ENCODE data around the gene ZFPM1. TPM values are rescaled to one million over a fixed set of nuclear protein-coding genes. Genes with fewer than 3 reads are reported as not detected.
A peak's percentile ranks its signal among the peaks of the same experiment; 100 is the strongest.

The ZFPM1 gene
- total and polyA plus RNA-seq, 2 of the 8 experiments (the other 6 are each of a cell fraction or from before 2014, with no cell fraction given), result 0.74 to 4.8 TPM

DNA sequence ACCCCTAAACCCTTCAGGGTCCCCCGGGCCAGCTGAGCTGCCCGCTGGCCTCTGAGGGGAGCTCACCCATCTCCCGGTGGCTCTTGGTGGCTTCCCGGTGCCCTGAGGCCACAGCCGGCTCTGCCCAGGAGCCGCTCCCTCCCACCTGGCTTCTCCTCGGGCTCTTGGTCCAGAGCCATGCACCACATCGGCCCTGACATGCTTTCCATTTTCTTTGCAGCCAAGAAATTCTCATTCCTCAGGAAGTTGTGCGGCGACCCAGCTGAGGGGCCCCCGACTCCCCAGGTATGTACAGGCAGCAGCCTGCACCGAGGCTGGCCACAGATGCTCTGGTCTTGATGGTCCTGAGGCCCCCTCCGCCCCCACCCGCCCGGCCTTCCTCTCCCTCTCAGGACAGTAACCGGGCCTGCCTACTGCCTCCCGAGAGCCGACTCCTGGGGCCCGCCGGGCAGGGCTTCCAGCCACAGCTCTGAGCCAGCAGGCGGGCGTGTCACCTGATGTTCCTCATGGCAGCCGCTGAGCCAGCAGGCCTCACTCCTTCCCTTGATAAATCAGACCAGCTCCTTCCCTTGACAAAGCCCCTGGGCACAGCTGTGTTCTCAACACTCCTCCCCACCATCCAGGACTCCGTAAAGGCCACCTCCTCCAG, 28.4 kb upstream of the ZFPM1 start:
- Histone ChIP-seq H4K5ac (ENCODE audit: insufficient read length, low read depth, low read length) (no peak overlapping the region), H3K14ac (ENCODE audit: insufficient read length) (no peak overlapping the region), H2BK15ac (ENCODE audit: low read length) (no peak overlapping the region), H3K79me2 (ENCODE audit: control insufficient read depth in 1 of 2, insufficient read depth in 2 of 2, low read length in 2 of 2) (no peaks in the 10 kb centered on the region), H3K4me3 (ENCODE audit: extremely low read depth in 1 of 4, insufficient read depth in 2 of 4, low read depth in 3 of 4, low read length in 4 of 4) (no peak overlapping the region), H3K4me1 (replicated peaks in 1 of 4; ENCODE audit: control insufficient read depth in 3 of 4, insufficient read depth in 4 of 4, low read length in 3 of 4) (peaks cover 0 to under 1% (median under 1%) of the 10 kb centered on the region in 4 experiments; a peak in 1 of 7 replicates), H4K20me1 (replicated peaks in 1 of 2; ENCODE audit: control insufficient read depth in 1 of 2, insufficient read depth in 2 of 2, low read length in 2 of 2) (peaks cover 0 to 10% of the 10 kb centered on the region in 2 experiments), H2BK20ac (ENCODE audit: low read length) (no peak overlapping the region), H2BK120ac (replicated peaks; ENCODE audit: low read depth, low read length) (no peak overlapping the region), H2AK5ac (ENCODE audit: low read depth, low read length) (no peak overlapping the region), H3K79me1 (ENCODE audit: low read depth, low read length) (no peaks in the 10 kb centered on the region), H4K8ac (ENCODE audit: extremely low read depth, insufficient read depth, low read length) (peak overlapping the region; percentile 19; the same call in 1 of the 2 replicates), H3K27ac (ENCODE audit: low read depth, low read length) (no peak overlapping the region), H4K91ac (replicated peaks; ENCODE audit: insufficient read length, low read length) (no peak overlapping the region), H3K4me2 (ENCODE audit: insufficient read depth in 1 of 2, low read depth in 2 of 2, low read length in 2 of 2) (no peak overlapping the region), H3K56ac (replicated peaks; ENCODE audit: insufficient read length, low read depth, low read length) (no peak overlapping the region), H2AFZ (ENCODE audit: low read length) (no peak overlapping the region), H3K23ac (ENCODE audit: insufficient read length) (no peak overlapping the region), H3K4ac (replicated peaks; ENCODE audit: insufficient read length, low read depth, low read length) (no peak overlapping the region), H3K18ac (ENCODE audit: extremely low read depth, low read length) (no peak overlapping the region), H3K27me3 (replicated peaks in 1 of 4; ENCODE audit: control insufficient read depth in 3 of 4, extremely low read depth in 1 of 4, insufficient read depth in 3 of 4, low read length in 3 of 4) (peaks cover 0 to 4% (median 1%) of the 10 kb centered on the region in 4 experiments; a peak in 4 of 7 replicates), H2BK12ac (ENCODE audit: low read depth, low read length) (no peak overlapping the region), H2BK5ac (ENCODE audit: low read depth, low read length) (no peak overlapping the region), H3K36me3 (ENCODE audit: control insufficient read depth in 2 of 4, insufficient read depth in 4 of 4, low read length in 3 of 4) (no peaks in the 10 kb centered on the region), H3K9ac (replicated peaks in 1 of 4; ENCODE audit: extremely low read depth in 1 of 4, low read depth in 3 of 4, low read length in 3 of 4) (no peak overlapping the region), H3K23me2 (ENCODE audit: low read depth, low read length) (peaks cover 14% of the 10 kb centered on the region; the same call in 1 of the 2 replicates), H3K9me3 (ENCODE audit: insufficient read depth in 2 of 2, low read depth in 1 of 2, low read length in 1 of 2) (no peaks in the 10 kb centered on the region)
- DNase-seq (ENCODE audit: low read depth in 1 of 2, low spot score in 2 of 2) (no peak), FAIRE-seq (no peak)
- WGBS, 2 experiments (ENCODE audit: extremely low coverage in 1 of 2, insufficient coverage in 1 of 2, insufficient read length in 1 of 2, insufficient replicate concordance in 2 of 2, low coverage in 1 of 2, low lambda C conversion rate in 2 of 2, missing lambda C conversion rate in 1 of 2), result 74% methylated on average over 15 of the region's 24 CpGs; no CpG with 5 or more reads in 1 of the 2 experiments
- TF ChIP-seq BRCA1 (IDR thresholded peaks at IDR 0.05; ENCODE audit: low read depth, low read length) (no peak), RNF2 (IDR thresholded peaks at IDR 0.05; ENCODE audit: borderline replicate concordance, low read depth, low read length, missing control alignments, poor library complexity, severe bottlenecking) (no peak), KDM5A (IDR thresholded peaks at IDR 0.05; ENCODE audit: low read length) (no peak), YY1 (IDR thresholded peaks at IDR 0.05; ENCODE audit: low read depth, low read length) (no peak), KDM4A (IDR thresholded peaks at IDR 0.05; ENCODE audit: low read depth, low read length, severe bottlenecking) (no peak), RXRA (IDR thresholded peaks at IDR 0.05; ENCODE audit: insufficient read depth, low read depth, low read length) (no peak), SRF (IDR thresholded peaks at IDR 0.05; ENCODE audit: low read depth, low read length) (no peak), GTF2F1 (IDR thresholded peaks at IDR 0.05; ENCODE audit: borderline replicate concordance, low read depth, low read length) (no peak), SUZ12 (IDR thresholded peaks at IDR 0.05; ENCODE audit: low read length) (no peak), JUND (IDR thresholded peaks at IDR 0.05; ENCODE audit: low read length) (no peak)
- TF ChIP-seq, protein P1, sequence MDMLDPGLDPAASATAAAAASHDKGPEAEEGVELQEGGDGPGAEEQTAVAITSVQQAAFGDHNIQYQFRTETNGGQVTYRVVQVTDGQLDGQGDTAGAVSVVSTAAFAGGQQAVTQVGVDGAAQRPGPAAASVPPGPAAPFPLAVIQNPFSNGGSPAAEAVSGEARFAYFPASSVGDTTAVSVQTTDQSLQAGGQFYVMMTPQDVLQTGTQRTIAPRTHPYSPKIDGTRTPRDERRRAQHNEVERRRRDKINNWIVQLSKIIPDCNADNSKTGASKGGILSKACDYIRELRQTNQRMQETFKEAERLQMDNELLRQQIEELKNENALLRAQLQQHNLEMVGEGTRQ (IDR thresholded peaks at IDR 0.05; ENCODE audit: low read length), result no peak
- POLR2A ChIA-PET (ENCODE audit: partially characterized antibody), result no interaction called here
- CTCF ChIA-PET (ENCODE audit: partially characterized antibody), result interaction anchor here (0.6 to 3.1 kb wide), 4 partner anchors 12 to 1362 kb away, joined by 3 to 21 read pairs (median 3); partner anchors contain the start of gene MVD
